ENCODE data around the gene ST6GALNAC2.

ST6GALNAC2 gene

GRCh38 chr17:76549215-76549518 lies 36.5 kb downstream of the ST6GALNAC2 start:
- no peak overlapping the region for H3K4me3 ChIP-seq (ENCODE audit: low read depth, low read length)
- TF ChIP-seq CTCF (IDR thresholded peaks at IDR 0.05; ENCODE audit: low read depth, low read length) = no peak
- no peak for DNase-seq (ENCODE audit: low read depth, low spot score)
- in situ Hi-C loops (cut with HindIII; ENCODE audit: low sequenced_read_pairs) = no loop called here

- no peak for TF ChIP-seq CTCF (IDR thresholded peaks at IDR 0.05; ENCODE audit: low read depth, low read length)
- H3K4me3 ChIP-seq (ENCODE audit: low read depth, low read length) = no peak overlapping the region
- no peak for DNase-seq (ENCODE audit: low read depth, low spot score)
- in situ Hi-C loops (cut with HindIII; ENCODE audit: low sequenced_read_pairs) = no loop called here
These were observed 37.1 kb downstream of the ST6GALNAC2 start for GRCh38 chr17:76548378-76549214.

GRCh38 chr17:76547642-76548202 lies 37.9 kb downstream of the ST6GALNAC2 start:
- no peak for DNase-seq (ENCODE audit: low read depth, low spot score)
- TF ChIP-seq CTCF (IDR thresholded peaks at IDR 0.05; ENCODE audit: low read depth, low read length) = no peak
- in situ Hi-C loops (cut with HindIII; ENCODE audit: low sequenced_read_pairs) = no loop called here
- no peak overlapping the region for H3K4me3 ChIP-seq (ENCODE audit: low read depth, low read length)

- peak; percentile 80 for TF ChIP-seq CTCF (IDR thresholded peaks at IDR 0.05; ENCODE audit: low read depth, low read length)
- in situ Hi-C loops (cut with HindIII; ENCODE audit: low sequenced_read_pairs) = no loop called here
- H3K4me3 ChIP-seq (ENCODE audit: low read depth, low read length) = no peak overlapping the region
- DNase-seq (ENCODE audit: low read depth, low spot score) = peak; percentile 71
These were observed 38.4 kb downstream of the ST6GALNAC2 start for GRCh38 chr17:76547183-76547641.

GRCh38 chr17:76546556-76547182 lies 39.0 kb downstream of the ST6GALNAC2 start:
- DNase-seq (ENCODE audit: low read depth, low spot score) = peak; percentile 86
- TF ChIP-seq CTCF (IDR thresholded peaks at IDR 0.05; ENCODE audit: low read depth, low read length) = no peak
- in situ Hi-C loops (cut with HindIII; ENCODE audit: low sequenced_read_pairs) = no loop called here
- no peak overlapping the region for H3K4me3 ChIP-seq (ENCODE audit: low read depth, low read length)

GRCh38 chr17:76545918-76546555 lies 39.6 kb downstream of the ST6GALNAC2 start:
- H3K4me3 ChIP-seq (ENCODE audit: low read depth, low read length) = no peak overlapping the region
- in situ Hi-C loops (cut with HindIII; ENCODE audit: low sequenced_read_pairs) = no loop called here
- DNase-seq (ENCODE audit: low read depth, low spot score) = no peak
- no peak for TF ChIP-seq CTCF (IDR thresholded peaks at IDR 0.05; ENCODE audit: low read depth, low read length)

All from astrocyte of the spinal cord (primary cell).